GM19468 (cell line): ENCODE data around the gene PNPLA2.

Experiments
- ATAC-seq: cut with Tn5 transposase; IDR thresholded peaks from one replicate; pipeline ENCODE4 v1.9.1; 2021; ENCODE audit warnings: mild to moderate bottlenecking, moderate library complexity, moderate number of reproducible peaks; ENCODE audit not compliant: unreplicated experiment; ENCODE audit errors: extremely low read depth

The PNPLA2 gene

GRCh38 chr11:855330-855674, 36.6 kb downstream of the PNPLA2 start:
- no peak for ATAC-seq

GRCh38 chr11:855796-856195, 37.1 kb downstream of the PNPLA2 start:
- ATAC-seq: no peak

- no peak for ATAC-seq
Observed at GRCh38 chr11:856397-856796, 37.7 kb downstream of the PNPLA2 start.

DNA sequence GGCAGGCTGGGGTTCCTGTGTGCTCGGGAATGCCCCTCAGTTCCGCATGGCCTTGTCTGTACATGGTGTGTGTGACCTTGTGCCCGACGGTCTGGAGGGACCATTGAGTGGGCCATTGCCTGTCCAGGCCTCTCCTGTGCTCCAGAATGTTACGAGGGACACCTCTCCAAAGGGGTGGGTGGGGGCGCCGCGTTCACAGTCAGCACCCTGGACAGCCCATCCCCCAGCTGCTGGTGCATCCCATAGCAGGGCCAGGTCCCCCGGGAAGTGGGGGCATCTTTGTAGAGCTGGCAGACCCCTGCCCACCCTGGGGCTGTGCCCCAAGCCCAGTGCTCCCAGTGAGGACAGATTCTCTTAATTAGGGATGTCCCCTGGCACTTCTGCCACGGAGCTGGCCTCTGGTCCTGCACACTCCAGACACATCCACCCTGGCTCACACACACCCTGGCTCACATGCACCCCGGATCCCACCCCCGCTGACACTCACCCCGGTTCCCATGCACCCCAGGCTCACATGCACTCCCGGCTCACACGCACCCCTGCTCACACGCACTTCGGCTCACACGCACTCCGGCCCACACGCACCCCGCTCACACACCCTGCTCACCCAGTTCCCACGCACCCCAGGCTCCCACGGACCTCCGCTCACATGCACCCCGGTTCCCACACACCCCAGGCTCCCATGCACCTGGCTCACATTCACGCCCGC, 39.5 kb downstream of the PNPLA2 start:
- ATAC-seq: no peak

- ATAC-seq: no peak
Observed at GRCh38 chr11:858762-859339, 40.1 kb downstream of the PNPLA2 start.

GRCh38 chr11:859394-860131, 40.8 kb downstream of the PNPLA2 start:
- ATAC-seq: no peak

GRCh38 chr11:860234-861104, 41.8 kb downstream of the PNPLA2 start:
- ATAC-seq: no peak

DNA sequence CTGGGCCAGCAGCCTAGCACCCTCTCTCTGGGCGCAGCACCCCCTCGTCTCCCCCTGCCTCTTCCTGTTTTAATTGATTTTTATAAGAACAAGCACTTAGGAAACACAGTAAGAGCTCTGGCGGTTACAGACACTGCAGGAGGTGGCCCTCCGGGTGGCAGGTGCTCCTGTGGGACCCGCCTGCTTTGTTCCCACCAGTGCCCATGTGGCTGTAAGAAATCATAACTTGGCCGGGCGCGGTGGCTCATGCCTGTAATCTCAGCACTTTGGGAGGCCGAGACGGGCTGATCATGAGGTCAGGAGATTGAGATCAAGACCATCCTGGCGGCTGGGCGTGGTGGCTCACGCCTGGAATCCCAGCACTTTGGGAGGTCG, 42.4 kb downstream of the PNPLA2 start:
- ATAC-seq: no peak

GRCh38 chr11:862081-862661, 43.5 kb downstream of the PNPLA2 start:
- no peak for ATAC-seq

- no peak for ATAC-seq
Observed at GRCh38 chr11:862696-863022, 43.9 kb downstream of the PNPLA2 start.

- ATAC-seq: no peak
Observed at GRCh38 chr11:863023-863909, 44.6 kb downstream of the PNPLA2 start.

DNA sequence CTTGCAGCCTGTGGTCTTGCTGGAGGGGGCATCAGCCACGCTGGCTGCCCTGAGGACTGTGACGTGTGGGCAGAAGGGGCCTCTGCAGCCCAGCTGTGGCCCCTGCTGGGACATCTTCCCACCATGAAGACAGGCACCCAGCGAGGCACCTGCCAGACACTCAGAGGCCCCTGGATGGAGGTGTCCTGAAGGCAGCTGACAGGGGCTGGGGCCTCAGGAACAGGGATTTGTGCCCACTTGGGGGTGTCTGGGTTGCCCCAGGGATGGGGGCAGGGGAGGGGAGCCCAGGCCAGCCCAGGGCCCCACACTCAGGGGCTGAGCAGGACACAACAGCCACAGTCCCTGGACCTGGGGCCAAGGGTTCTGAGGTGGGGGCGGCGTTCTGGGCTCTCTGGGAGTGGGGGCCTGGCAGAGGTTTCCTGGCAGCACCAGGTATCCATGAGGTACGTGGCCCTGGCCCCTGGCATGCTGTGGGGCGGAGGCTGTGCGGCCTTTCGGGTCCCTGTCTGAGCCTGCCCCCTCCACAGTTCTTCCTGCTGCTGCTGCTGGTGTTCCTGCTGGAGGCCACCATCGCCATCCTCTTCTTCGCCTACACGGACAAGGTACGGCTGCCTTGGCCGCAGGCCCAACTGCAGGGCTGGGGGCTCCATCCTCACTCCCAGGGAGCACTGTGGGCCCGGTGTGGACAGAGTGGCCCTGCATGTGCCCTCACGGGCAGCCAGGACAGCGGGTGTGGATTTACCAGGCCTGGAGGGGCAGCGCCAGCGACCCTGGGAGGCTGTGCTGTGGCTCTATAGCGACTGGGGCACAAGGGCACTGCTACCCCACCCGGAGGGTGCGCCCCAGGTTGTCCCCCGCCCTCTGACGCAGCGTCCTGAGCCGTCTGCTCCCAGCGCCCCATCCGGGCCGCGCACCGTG, 45.5 kb downstream of the PNPLA2 start:
- ATAC-seq: no peak

GRCh38 chr11:864898-865297, 46.2 kb downstream of the PNPLA2 start:
- ATAC-seq: no peak

DNA sequence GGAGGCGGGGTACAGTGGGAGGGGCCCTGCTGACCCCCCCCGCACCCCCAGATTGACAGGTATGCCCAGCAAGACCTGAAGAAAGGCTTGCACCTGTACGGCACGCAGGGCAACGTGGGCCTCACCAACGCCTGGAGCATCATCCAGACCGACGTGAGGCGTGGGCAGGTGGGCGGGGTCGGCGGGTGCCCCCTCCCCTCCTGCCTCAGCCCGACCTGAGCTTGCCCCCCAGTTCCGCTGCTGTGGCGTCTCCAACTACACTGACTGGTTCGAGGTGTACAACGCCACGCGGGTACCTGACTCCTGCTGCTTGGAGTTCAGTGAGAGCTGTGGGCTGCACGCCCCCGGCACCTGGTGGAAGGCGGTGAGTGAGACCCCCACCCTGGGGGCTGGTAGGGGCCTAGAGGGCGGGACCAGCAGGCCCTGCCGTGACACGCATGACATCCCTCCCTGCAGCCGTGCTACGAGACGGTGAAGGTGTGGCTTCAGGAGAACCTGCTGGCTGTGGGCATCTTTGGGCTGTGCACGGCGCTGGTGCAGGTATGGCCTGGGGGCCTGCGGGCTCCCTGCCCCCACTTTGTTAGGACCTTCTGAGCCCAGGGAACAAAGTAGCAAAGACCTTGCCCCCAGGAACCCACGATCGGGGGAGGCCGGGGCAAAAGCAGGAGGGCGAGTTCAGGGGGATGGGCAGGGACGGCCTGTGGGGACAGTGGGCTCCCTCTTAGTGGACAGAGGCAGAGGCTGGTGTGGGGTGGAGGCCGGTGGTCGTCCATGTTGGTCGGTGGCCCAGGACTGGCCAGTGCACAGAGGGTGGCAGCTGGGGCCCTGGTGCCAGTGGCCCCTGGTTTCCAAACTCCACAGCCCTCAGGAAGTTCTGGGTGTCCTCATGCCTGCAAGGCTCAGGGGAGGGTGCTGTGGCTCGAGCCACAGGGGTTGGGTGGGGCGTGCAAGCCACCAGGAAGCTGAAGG, 47.0 kb downstream of the PNPLA2 start:
- ATAC-seq: no peak

DNA sequence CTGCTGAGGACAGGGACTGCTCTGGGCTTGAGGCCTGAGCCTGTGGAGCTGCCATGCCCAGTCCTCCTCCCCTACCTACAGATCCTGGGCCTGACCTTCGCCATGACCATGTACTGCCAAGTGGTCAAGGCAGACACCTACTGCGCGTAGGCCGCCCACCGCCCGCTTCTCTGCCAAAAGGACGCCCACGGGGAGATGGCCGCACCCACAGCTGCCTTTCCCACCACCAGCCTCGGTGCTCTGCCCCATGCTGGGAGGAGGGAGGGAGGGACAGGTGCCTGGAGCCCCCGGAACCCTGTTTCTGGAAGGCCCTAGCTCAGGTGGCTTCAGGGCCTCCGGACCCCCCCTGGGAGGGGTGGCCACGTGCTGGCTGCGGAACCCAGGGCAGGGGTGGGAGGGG, 47.8 kb downstream of the PNPLA2 start:
- ATAC-seq: no peak

DNA sequence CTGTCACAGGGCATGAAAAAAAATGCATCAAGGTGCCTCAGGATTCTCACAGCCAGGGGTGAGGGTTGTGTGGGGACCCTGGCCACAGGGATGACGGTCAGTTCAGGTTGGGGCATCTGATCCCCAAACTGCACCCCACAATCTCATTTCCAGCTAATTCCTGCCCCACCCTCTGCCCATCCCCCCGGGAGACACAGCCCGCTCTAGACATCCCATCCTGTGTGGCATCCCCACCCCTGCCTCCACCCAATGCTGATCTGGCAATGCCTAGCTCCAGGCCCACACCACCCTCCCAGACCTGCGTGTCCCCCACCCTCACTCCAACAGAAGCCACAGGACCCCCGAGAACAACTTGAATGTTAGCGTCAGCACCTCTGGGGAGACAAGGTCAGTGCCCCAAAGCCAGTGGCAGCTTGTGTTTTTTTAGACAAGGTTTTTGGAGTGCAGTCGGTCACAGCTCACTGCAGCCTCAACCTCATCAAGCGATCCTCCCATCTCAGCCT, 49.2 kb downstream of the PNPLA2 start:
- ATAC-seq: no peak

GRCh38 chr11:868394-868793, 49.7 kb downstream of the PNPLA2 start:
- ATAC-seq: no peak
